Heart right ventricle (tissue), 16 donors: ENCODE results near the gene LIPA. TPM values are rescaled to one million over a fixed set of nuclear protein-coding genes. Genes with fewer than 3 reads are reported as not detected.

ENCODE experiments used
- ATAC-seq, 8 donors: fragments of 200-7000 bp; cut with Tn5 transposase; one replicate each; pipeline ENCODE4 v1.9.1; 2020; ENCODE audit warnings: mild to moderate bottlenecking in 8 of 8, moderate library complexity in 8 of 8, moderate number of reproducible peaks in 1 of 8
- DNase-seq, 2 donors: peaks; one replicate each; pipeline ENCODE4 v3.0.0-alpha.2; 2020
- H3K27ac ChIP-seq, 10 donors: fragments of 200-600 bp; sonication (generic) in 2 of 10; one replicate each; pipeline versions ENCODE4 v1.5.0 to v1.8.0; 2020 to 2022; ENCODE audit warnings: mild to moderate bottlenecking in 3 of 10
- H3K27me3 ChIP-seq, 7 donors: fragments of 200-600 bp; one replicate each; pipeline ENCODE4 v1.8.0; 2021 to 2022; ENCODE audit warnings: mild to moderate bottlenecking in 2 of 7
- H3K36me3 ChIP-seq, 9 donors: fragments of 200-600 bp; sonication (generic) in 1 of 9; one replicate each; pipeline versions ENCODE4 v1.5.0 to v1.8.0; 2020 to 2022; ENCODE audit warnings: mild to moderate bottlenecking in 2 of 9
- H3K4me1 ChIP-seq, 9 donors: fragments of 200-600 bp; sonication (generic) in 1 of 9; one replicate each; pipeline versions ENCODE4 v1.5.0 to v1.8.0; 2020 to 2022; ENCODE audit warnings: mild to moderate bottlenecking in 4 of 9
- H3K4me3 ChIP-seq, 10 donors: fragments of 200-600 bp; sonication (generic) in 2 of 10; one replicate each; pipeline versions ENCODE4 v1.5.0 to v1.8.0; 2020 to 2022; ENCODE audit warnings: mild to moderate bottlenecking in 7 of 10, moderate library complexity in 2 of 10
- H3K9me3 ChIP-seq, 11 donors: fragments of 200-600 bp in 10 of 11; sonication (generic) in 2 of 11; one replicate each; pipeline versions ENCODE4 v1.5.0 to v1.8.0; 2013 to 2022; ENCODE audit warnings: mild to moderate bottlenecking in 2 of 11, control low read depth in 1 of 11, moderate library complexity in 1 of 11
- WGBS, 2 donors: extraction: QIAGEN DNeasy Blood & Tissue Kit; methylation state at CpG; one replicate each; pipeline ENCODE4 v1.1.7; 2013; ENCODE audit warnings: inconsistent platforms in 1 of 2; 5-methylcytosine and 5-hydroxymethylcytosine counted together
- intact Hi-C, 10 donors: fragments of 100-400 bp; cut with DNase I; formaldehyde crosslinking; loops; one replicate each; pipeline versions ENCODE4 v1.11.1 to v1.14.2; 2022
- polyA plus RNA-seq, 2 donors: library from polyadenylated mRNA; stranded (reverse); fragments of 200-250 nt; gene quantifications; one replicate each; pipeline ENCODE4 v1.2.3, GENCODE V29; 2013
- total RNA-seq, 10 donors: library from RNA; stranded (reverse); fragmentation: NEBNext Ultra II Directional in 3 of 10; extraction: Animal tissue kit (Norgen Biotek cat#: 25700) in 3 of 10; gene quantifications; one replicate each; pipeline versions ENCODE4 v1.2.1 to v1.2.4, GENCODE V29; 2021 to 2023
- TF ChIP-seq, protein P1 (sequence below), 9 donors: fragments of 200-600 bp; sonication (generic) in 2 of 9; IDR thresholded peaks; one replicate each; pipeline versions ENCODE4 v1.5.0 to v1.8.0; 2021 to 2022; ENCODE audit warnings: antibody characterized with exemption in 9 of 9, mild to moderate bottlenecking in 5 of 9, moderate library complexity in 1 of 9
- donor health status: Arrhythmogenic right ventricular cardiomyopathy.
- donor health status: ischemic (EF 13 %, LVEDD 7.1; RV severe dilation, severe dysfunction).
- donor health status: healthy with polysubstance abuse.
- donor health status: DM: no; HTN: yes; CAD: no.
- donor health status: DM: no; HTN: no; CAD: no.
- donor health status: ischemic (EF 25% LVEDD 6.9; RV normal size, moderate dysfunction).
- donor health status: ischemic (EF 25% LVEDD 5.7; RV mildly dilated, moderate dysfunction).
- donor health status: healthy.
- donor health status: DM: yes; HTN: yes; CAD: no.
- donor health status: Ischemic cardiomyopathy.
- donor health status: ischemic (EF 35%, LVEDD 5.7; RV mildly dilated, moderate dysfunction).
- donor health status: nonischemic (EF 11% LVEDD 7.7; RV severe dilation, severe dysfunction).
- donor health status: DM: yes; HTN: yes; CAD: no.
- donor health status: PGD.
- donor health status: ischemic (EF 29% LVEDD 5.4; RV normal size, mild dysfunction).
- donor health status: nonischemic (EF 23%, LVEDD 6.1; RV moderate dilation, normal function).

LIPA gene
- total and polyA plus RNA-seq, 12 donors, result 7.8 to 58.5 (median 15.3) TPM

DNA sequence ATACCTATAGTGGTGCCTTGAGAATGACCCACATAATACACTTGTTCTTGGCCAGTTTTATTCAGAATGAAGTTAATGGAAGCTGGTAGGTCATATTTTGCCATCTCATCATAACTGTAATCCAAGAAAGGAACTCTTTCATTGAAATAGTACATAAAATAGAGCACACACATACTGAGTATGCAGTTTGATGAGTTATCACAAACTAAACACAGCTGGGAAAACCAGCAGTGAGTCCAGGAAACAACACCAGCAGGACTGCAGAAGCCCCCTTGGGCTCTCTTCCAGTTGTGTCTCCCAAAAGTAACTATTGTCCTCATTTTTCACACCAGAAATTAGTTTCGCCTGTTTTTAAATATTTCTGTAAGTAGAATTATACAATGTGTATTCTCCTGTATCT lies 24.7 kb downstream of the LIPA start:
- intact Hi-C loops, result no loop called here

GRCh38 chr10:89224739-89225443 lies 26.7 kb downstream of the LIPA start:
- 57 to 66% methylated on average over 18 of the region's 18 CpGs for WGBS, 2 donors
- TF ChIP-seq, protein P1, sequence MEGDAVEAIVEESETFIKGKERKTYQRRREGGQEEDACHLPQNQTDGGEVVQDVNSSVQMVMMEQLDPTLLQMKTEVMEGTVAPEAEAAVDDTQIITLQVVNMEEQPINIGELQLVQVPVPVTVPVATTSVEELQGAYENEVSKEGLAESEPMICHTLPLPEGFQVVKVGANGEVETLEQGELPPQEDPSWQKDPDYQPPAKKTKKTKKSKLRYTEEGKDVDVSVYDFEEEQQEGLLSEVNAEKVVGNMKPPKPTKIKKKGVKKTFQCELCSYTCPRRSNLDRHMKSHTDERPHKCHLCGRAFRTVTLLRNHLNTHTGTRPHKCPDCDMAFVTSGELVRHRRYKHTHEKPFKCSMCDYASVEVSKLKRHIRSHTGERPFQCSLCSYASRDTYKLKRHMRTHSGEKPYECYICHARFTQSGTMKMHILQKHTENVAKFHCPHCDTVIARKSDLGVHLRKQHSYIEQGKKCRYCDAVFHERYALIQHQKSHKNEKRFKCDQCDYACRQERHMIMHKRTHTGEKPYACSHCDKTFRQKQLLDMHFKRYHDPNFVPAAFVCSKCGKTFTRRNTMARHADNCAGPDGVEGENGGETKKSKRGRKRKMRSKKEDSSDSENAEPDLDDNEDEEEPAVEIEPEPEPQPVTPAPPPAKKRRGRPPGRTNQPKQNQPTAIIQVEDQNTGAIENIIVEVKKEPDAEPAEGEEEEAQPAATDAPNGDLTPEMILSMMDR (IDR thresholded peaks at IDR 0.05), result peak in 6 of 9 donors; percentile 44 to 67 (median 51)
- peak; percentile 47 to 91 (median 82) for ATAC-seq
- Histone ChIP-seq H3K27ac (peak overlapping the region; percentile 57 to 91 (median 72)), H3K4me3 (peak overlapping the region in 6 of 10 donors; percentile 20 to 51 (median 32)), H3K9me3 (no peaks in the 10 kb centered on the region), H3K4me1 (peaks cover 0 to 28% (median 4%) of the 10 kb centered on the region in 9 donors), H3K27me3 (no peaks in the 10 kb centered on the region), H3K36me3 (peaks cover 0 to 76% (median 0%) of the 10 kb centered on the region in 9 donors)
- intact Hi-C loops, result no loop called here
- peak; percentile 53 to 60 for DNase-seq

More for the DNA sequence above, 24.7 kb downstream of the LIPA start:
- Histone ChIP-seq H3K4me3 (no peak overlapping the region), H3K9me3 (no peaks in the 10 kb centered on the region), H3K36me3 (peaks cover 0 to 81% (median 0%) of the 10 kb centered on the region in 9 donors), H3K27ac (peak overlapping the region in 2 of 10 donors; percentile 1 to 33), H3K27me3 (no peaks in the 10 kb centered on the region), H3K4me1 (peaks cover 0 to 28% (median 4%) of the 10 kb centered on the region in 9 donors)
- TF ChIP-seq, protein P1 (IDR thresholded peaks at IDR 0.05), result no peak
- ATAC-seq (no peak), DNase-seq (no peak)
- 65 to 78% methylated on average over 1 of the region's 1 CpG for whole genome bisulfite sequencing, 2 donors

GRCh38 chr10:89221919-89222318 lies 29.7 kb downstream of the LIPA start:
- ATAC-seq, result no peak
- intact Hi-C loops, result no loop called here
- DNase-seq, result no peak
- Histone ChIP-seq H3K27me3 (no peaks in the 10 kb centered on the region), H3K9me3 (no peaks in the 10 kb centered on the region), H3K4me3 (no peak overlapping the region), H3K36me3 (peaks cover 0 to 56% (median 0%) of the 10 kb centered on the region in 9 donors), H3K27ac (no peak overlapping the region), H3K4me1 (peaks cover 0 to 33% (median 9%) of the 10 kb centered on the region in 9 donors)
- TF ChIP-seq, protein P1 (IDR thresholded peaks at IDR 0.05), result no peak
- 72 to 84% methylated on average over 2 of the region's 2 CpGs for WGBS, 2 donors

DNA sequence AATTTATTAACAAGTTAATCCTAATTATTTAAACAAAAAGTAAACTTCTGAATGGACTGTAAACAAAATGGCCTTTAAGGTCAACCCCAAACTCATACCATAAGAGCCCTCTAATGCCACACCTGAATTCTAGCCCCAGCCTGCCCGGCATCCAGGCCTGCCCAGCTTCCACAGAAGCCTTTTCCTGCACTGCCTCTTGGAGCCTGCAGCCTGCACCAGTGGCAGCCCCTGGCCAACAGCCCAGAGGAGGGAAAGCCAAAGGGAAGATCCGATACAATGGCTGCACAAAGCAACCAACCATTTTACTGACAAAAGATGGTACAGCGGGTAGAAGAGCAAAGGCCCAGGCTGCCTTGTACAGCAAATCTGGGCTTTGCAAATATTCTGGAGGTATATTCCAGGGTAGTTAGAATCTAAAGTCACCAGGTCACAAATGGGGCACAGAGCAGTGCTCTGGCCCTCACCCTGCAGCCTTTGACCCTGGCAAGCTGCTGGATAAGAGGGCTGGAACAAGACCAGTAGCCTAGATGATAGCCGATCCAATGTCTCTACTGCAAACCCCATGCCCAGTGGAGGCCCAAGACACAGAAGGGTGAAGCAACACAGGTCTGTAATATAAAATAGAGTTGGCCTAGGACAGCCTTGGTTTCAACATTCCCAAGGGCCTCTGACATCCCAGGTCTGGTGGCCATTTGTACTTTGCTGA lies 31.9 kb downstream of the LIPA start:
- DNase-seq (no peak), ATAC-seq (peak in 3 of 8 donors; percentile 16 to 55 (median 44))
- no peak overlapping the region for H3K27ac ChIP-seq
- intact Hi-C loops, result loop anchor here (5.0 to 10.0 kb wide), 6 partner anchors 282 to 385 kb away; no protein-coding TSS in a partner anchor
- H3K36me3 ChIP-seq, result peaks cover 0 to 64% (median 0%) of the 10 kb centered on the region in 9 donors
- H3K4me1 ChIP-seq, result peaks cover 0 to 19% (median 8%) of the 10 kb centered on the region in 9 donors
- no peak overlapping the region for H3K4me3 ChIP-seq
- no peaks in the 10 kb centered on the region for H3K27me3 ChIP-seq
- WGBS, 2 donors, result 77 to 79% methylated on average over 4 of the region's 4 CpGs
- TF ChIP-seq, protein P1 (IDR thresholded peaks at IDR 0.05), result no peak
- no peaks in the 10 kb centered on the region for H3K9me3 ChIP-seq
